Myocyte (in vitro differentiated cells): ENCODE results near the gene XPO6. TPM values are rescaled to one million over a fixed set of nuclear protein-coding genes. Genes with fewer than 3 reads are reported as not detected.

Source experiments
- DNase-seq: peaks from one replicate; pipeline ENCODE4 v3.0.0-alpha.2; 2012; ENCODE audit warnings: low read depth
- total RNA-seq: library from RNA; depleted of rRNA; stranded (reverse); fragments of >200 nt; gene quantifications from 2 replicates; pipeline ENCODE4 v1.2.3, GENCODE V29; 2014

XPO6 gene
- total RNA-seq, 1 donor from 2014 or later = 62.5 TPM

DNA sequence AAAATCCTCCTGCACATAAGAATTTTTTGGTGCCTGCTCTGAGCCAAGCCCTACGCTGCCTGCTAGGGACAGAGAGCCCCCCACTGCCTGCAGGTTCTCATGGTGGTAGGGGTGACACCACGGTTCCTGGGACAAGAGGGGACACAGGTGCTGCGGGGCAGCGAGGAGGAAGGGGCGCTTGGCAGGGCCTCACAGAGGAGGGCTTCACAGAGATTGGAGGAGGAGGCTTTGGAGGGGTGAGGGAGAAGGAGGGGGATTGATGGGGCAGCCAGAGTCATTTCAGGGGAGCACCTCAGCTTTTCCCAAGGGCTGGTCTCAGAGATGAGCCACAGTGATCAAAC, 118.4 kb downstream of the XPO6 start:
- DNase-seq = no peak

DNA sequence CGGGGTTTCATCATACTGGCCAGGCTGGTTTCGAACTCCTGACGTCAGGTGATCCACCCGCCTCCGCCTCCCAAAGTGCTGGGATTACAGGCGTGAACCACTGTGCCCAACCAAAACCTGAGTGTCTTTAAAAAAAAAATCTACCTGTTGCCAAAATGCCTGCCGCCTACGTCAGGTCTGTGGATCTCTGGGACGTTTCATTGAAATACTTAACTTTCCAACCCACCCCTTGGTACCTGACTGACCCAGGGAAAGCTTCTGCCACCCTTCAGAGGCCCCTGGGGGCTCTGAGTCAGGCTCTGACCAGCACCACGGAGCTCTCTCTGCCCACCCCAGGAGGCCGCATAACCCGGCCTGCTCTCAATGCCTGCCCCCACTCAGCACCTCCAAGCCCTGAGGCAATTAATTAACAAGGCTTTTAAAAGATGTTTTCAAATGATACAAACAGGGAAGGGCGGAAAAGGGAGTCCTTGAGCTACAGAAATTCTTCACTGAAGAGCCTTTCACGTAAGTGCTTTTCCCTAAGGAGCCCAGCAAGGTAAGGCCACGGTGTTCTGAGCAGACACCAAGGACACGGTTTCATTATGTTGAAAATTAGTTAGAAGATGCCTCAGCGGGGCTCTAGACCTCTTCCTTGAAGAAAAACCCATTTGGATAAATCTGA, 118.9 kb downstream of the XPO6 start:
- no peak for DNase-seq

DNA sequence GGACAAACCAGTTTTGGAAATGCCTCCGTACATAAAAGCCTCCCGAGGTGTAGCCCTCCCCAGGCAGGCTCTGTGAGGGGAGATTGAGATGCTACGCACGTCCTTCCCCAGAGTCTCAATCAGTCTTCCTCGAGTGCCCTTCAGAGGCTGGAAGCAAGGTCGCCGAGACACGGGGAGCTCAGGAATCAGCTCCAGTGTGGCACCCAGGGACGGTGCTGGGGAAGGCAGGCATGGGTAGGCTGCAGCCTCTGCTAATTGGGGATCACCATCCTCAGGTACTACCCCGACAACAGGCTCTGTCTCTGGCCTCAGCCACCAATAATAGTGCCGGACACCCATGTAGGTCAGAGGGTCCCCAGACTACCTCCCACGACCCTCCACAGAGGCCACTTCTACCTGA, 120.1 kb downstream of the XPO6 start:
- DNase-seq = no peak

DNA sequence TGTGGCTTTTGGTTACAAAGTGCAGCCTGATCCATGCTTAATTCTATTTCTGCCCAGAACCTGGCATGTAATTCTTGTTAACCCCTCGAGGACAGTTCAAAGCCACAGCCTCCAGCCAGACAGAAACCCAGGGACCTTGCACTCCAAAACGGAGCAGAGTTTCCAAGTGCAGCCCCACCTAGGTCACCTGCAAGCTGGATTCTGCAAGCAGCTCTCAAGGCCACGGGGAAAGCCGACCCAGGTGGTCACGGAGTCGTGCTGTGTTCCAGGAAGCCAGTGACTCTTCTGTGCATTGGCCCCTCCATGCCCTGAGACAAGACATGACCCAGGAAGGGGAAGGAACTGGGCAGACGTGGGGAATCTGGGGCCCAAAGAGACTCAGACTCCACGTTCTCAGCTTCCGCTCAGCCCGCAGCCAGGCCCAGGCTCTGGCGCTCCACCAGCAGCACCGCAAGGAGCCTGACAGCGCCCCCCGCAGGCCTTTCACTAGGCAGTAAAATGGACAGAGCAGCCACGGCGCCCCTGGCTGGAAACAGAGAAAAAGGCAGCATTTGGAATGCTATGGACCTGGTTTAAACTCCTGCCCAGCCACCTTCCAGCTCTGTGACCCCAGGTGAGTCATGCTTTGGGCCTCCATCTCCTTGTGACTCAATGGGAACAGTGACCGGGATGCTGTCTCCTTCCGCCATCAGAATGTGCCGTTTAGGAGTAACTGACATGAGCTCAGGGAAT, 121.0 kb downstream of the XPO6 start:
- DNase-seq = peak; percentile 47

DNA sequence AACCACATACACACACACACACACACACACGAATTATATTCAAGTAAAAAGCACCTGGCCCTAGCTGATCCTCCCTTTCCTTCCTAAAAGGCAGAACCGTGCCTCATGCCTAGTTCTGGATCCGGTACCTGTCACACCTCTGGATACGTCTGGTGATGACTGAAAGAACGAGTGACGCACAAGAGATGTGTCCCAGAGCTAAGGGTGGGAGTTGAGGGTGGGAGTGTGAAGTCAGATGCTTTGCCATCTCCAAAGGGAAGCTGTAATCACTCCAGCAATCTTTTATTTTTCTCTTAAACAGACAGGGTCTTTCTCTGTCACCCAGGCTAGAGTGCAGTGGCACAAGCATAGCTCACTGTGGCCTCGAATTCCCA, 121.8 kb downstream of the XPO6 start:
- DNase-seq = no peak

DNA sequence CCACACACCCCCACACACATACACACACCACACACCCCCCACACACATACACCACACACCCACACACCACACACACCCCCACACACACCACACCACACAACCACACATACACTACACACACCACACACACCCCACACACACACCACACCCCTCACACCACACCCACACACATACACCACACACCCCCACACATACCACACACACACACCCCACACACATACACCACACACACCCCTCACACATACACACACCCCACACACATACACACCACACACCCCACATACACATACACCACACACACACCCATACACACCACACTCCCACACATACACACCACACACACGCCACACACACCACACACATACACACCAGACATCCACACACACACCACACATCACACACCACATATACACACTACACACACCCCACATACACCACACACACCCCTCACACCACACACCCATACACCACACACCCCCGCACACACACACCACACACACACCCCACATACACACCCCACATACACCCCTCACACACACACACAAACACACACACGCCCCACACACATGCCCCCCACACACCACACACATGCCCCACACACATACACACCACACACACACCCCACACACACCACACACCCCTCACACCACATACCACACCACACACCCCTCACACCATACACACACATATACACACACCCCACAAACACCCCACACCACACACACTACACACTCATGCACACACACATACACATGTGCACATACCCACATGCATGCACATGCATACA, 122.4 kb downstream of the XPO6 start:
- no peak for DNase-seq

DNA sequence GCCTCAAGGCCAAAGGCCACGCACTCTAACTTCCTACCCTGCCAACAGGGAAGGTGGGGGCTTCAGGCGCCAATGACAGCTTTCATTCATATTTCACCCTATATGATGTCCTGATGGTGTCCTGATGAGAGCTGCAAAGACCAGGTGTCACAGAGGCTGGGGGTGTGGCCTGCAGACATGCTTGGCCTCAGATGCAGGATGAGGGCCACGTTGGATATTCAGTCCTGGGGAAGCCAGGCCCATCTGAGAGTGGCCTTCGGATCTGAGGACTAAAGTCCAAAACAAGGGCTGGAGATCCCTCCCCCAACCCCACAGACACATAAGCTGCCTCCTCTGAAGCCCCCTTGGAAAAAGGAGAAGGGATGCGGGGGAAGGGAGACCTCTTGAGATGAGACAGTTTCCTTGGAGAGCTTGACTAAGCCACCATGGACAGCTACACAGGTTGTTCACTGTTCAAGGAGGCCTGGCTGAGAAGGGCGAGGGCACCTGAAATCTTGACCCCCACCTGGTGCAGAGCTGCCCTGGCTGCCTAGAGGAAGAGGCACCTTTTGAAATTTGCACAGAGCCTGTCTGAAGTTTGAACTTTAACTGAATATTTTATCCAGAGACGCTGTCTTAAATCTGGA, 124.0 kb downstream of the XPO6 start:
- no peak for DNase-seq

DNA sequence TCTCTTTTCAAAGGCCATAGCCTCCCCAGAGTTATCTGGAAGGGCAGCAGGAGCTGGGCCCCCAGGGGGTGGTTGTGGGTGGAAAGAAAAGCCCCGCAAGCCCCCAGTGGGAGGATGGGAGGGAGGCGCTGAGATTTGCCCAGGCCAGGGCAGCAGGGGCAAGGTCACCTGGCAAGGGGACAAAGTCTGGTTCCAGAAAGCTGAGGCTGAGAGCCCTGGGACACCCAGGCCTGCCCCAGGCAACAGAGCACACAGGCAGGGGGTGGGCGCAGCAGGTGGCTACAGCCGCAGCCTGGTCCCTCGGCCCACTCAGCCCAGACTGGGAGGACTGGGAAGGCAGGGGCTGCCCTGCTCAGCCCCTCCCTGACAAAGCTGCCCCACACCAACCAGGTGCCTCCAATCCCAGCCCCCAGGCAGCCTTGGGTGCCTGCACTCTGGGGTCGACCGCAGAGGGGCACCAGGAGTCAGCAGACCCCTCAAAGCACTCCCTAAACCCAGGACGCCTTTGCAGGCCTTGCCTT, 124.6 kb downstream of the XPO6 start:
- no peak for DNase-seq

DNA sequence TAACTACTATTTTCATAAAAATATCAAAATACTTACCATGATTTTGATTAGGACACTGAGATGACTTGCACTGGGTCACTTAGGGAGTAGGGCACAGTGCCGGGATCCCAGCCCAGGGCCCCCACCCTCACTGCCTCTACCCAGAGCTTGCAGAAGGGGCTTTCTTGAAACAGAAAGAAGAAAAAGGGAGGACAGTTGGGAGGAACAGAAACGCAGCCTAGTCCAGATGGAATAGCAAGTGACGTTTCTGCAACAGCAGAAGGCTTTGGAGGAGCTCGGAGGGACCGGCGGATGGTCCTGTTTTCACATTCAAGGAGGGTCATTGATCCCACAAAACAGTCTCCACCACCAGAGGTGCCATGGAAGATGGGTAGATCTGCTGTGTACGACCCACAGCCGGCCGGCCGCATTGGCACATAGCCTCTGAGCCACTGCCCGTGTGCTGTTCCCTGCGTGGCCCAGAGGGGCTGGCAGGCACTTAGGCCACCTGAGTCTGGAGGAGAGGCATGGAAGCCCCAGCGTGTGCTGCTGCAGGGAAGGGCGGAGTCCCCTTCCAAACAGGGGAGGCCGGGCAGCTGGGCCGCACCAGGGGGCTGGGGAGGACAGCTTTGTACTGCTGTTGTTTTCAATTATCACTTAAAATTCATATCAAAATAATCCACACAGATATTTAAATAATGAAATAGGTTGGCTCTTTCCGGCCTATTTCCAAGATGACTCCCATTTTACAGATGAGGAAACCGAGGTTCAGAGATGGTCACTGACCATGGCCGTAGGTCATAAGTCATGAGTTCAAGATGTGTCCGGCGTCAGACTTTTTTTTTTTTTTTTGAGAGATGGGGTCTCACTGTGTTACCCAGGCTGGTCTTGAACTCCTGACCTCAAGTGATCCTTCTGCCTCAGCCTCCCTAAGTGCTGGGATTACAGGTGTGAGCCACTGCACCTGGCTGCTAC, 125.3 kb downstream of the XPO6 start:
- DNase-seq = no peak

DNA sequence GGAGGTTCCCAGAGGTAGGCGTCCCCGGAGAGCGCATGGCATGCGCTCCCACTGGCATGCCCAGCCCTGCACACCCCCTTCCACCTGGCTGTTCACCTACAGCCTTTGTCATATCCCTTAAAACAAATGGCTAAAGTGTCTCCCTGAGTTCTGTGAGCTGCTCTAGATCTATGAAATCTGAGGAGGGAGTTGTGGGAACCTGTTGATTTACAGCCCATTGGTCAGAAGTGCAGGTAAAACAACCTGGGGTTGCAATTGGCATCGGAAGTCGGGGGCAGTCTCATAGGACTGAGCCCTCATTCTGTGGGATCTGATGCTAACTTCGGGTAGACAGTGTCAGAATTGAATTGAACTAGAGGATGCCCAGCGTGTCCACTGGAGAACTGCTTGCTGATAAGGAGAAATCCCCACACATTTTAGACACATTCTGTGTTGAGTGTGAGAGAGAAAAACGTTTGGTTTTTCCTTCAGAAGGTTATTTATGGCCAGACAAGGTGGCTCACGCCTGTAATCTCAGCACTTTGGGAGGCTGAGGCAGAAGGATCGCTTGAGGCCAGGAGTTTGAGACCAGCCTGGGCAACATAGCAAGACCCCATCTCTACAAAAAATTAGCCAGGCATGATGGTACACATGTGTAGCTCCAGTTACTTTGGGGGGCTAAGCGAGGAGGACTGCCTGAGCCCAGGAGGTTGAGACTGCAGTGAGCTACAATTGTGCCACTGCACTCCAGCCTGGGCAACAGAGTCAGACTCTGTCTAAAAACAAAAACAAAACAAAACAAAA, 126.2 kb downstream of the XPO6 start:
- DNase-seq = no peak

DNA sequence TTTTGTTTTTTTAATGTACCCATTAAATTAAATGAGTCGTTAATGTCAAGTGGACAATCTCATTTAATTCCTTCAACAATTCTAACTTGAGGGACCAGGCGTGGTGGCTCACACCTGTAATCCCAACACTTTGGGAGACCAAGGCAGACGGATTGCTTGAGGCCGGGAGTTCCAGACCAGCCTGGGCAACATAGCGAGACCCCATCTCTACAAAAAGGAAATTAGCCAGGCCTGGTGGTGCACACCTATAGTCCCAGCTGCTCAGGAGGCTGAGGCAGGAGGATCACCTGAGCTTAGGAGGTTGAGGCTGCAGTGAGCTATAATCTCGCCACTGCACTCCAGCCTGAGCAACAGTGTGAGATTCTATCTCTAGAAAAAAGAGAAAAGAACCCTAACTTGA, 127.6 kb downstream of the XPO6 start:
- DNase-seq = no peak

DNA sequence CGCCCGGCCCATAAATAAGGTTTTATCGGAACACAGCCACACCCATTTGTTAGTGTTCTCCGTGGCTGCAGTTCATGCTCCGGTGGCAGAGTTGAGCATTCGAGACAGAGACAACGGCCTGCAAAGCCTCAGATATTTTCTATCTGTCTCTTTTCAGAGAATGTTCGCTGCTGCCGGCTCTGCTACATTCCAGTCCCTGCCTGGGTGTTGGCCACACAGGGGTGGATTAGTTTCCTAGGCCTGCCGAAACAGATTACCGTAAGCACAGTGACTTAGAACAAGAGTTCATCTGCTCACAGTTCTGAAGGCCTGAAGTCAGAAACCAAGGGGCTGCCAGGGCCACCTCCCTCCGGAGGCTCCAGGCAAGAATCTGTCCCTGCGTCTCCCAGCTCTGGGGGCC, 129.1 kb downstream of the XPO6 start:
- no peak for DNase-seq

DNA sequence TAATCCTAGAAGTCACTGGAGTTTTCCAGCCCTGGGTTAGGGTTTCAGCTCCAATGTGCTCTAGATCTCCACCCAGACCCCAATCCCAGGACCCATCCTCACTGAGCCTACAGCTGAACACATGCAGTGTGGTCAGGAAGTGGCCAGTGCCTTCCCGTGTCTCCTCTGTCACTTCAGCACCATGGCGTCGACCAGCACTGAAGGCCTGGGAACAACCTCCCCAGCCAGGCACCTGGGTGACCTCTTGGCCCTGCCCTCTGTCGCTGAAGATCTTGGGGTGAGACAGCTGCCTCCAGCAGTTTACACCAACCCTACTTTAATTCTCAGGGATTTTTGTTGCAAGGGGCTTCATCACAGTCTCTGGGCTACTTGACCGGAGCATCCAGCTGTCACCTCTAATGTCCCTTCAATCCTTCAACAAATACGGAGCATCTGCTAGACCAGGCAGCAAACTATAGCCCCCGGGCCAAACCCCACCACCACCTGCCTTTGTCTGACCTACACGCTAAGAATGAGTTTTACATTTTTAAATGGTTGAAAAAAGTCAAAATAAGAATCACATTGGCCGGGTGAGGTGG, 130.3 kb downstream of the XPO6 start:
- no peak for DNase-seq

DNA sequence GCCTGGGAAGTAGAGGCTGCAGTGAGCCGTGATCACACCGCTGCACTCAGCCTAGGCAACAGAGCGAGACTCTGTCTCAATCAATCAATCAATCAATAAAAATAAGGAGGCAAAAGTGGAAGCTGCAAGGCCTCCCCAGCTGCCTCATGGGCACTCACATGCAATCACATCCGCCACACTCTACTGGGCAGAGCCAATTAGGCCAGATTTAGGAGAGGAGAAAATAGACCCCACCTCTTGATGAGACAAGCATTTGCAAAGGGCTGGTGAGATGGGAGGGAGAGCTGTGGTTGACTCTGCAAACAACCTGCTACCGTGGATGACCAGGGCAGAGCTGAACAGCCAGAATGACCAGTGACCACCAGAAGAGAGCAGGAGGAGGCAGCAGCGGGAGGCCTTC, 133.5 kb downstream of the XPO6 start:
- no peak for DNase-seq

DNA sequence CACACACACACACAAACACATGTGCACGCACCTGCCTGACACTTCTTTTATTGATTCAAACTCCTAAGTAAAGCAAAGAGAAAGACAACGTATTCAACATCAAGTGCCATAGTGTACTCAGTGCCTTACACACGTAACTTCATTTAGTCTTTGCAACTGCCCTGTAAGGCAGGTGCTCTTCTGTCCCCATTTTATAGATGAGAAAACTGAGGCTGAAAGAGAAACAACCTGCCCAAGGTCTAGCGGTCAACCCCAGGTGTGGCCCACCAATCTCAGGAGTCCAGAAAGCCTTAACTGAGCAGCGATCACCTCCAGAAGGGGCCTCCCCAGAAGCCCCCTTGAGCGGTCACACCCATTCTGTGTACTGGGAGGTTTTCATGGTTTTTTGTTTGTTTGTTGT, 137.9 kb downstream of the XPO6 start:
- DNase-seq = no peak

DNA sequence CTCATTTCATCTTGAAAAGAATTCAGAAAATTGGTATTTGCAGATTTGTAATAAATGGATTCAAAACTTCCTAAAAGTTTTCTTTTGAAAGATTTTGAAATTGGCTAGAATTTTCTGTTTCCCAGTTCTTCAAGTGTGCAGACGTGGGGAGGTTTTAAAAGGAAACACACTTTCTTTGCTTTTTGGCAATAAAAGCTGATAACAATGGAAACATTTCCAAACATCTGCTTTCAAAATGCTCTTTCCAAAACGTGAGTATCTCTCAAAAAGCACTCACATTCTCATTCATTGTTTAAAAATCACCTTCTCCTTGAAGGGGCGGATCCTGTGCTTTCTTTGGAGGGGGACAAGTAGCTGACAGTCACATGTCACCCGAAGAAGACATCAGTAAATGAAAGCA, 139.7 kb downstream of the XPO6 start:
- no peak for DNase-seq

DNA sequence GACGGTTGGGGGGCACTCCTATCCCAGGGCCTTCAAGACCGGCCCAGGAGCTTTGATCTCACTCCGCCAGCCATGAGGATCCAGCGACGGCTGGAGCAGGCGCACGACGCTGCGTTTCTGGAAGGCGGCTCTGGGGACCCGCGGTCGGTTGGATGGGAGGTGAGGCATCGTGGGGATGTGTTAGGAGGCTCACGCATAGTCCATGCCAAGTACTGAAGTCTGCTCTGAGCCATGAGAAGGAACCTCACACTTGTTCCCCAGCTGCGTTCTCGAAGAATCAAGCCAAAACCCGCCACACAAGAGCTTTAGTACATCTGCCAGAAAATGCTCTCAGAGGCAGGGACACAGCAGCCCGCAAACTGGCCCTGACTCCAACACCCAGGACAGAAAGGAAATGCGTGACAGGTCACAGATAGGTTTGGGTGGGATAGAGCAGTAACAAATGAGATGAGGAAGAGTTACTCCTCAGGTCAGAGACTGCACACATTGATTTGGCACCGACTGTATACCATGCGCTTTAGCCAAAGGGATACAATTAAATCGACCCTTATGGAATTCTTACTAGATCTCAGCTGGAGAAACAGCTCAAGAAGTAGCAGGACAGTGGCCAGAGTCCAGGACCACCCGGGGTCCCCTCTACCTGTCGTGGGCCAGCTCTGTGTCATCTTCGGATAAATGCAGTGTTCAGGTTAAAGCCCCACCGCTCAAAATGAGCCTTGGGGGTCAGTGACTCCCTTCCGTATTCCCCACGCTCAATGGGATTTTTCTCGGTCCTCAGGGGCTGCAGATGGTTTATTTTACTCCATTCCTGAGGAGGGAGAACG, 141.6 kb downstream of the XPO6 start:
- peak; percentile 32 for DNase-seq

DNA sequence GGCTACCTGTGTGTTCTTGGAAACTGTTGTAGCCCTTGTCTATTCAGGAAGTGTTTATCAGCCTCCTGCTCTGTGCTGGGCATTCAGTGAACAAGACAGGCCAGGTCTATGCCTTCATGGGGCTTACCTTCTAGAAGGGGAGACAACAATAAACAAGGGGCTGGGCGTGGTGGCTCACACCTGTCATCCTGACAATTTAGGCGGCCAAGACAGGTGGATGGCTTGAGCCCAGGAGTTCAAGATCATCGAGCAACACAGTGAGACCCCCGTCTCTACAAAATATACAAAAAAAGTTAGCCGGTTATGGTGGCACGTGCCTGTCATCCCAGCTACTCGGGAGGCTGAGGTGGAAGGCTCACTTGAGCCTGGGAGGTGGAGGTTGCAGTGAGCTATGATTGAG, 142.8 kb downstream of the XPO6 start:
- DNase-seq = no peak
